ENCODE results near the gene CCDC85B.

CCDC85B gene

GRCh38 chr11:65864706-65865471 lies 25.6 kb upstream of the CCDC85B start:
- no peak overlapping the region for H3K27ac ChIP-seq (ENCODE audit: low read depth, low read length)
- H3K4me3 ChIP-seq (ENCODE audit: low read length) = no peak overlapping the region
- H3K9ac ChIP-seq (ENCODE audit: low read depth, low read length) = no peak overlapping the region
- no peaks in the 10 kb centered on the region for H3K27me3 ChIP-seq (ENCODE audit: insufficient read depth, low read length)
- H3K4me1 ChIP-seq (ENCODE audit: insufficient read depth, low read length) = peaks cover 7% of the 10 kb centered on the region
- WGBS = 90% methylated on average over 18 of the region's 18 CpGs
- H3K36me3 ChIP-seq (ENCODE audit: insufficient read depth, low read length) = peaks cover 52% of the 10 kb centered on the region
- H3K9me3 ChIP-seq (ENCODE audit: insufficient read depth, low read depth, low read length) = no peaks in the 10 kb centered on the region

GRCh38 chr11:65865550-65866172 lies 24.8 kb upstream of the CCDC85B start:
- H3K36me3 ChIP-seq (ENCODE audit: insufficient read depth, low read length) = peaks cover 52% of the 10 kb centered on the region
- H3K9ac ChIP-seq (ENCODE audit: low read depth, low read length) = no peak overlapping the region
- H3K27me3 ChIP-seq (ENCODE audit: insufficient read depth, low read length) = no peaks in the 10 kb centered on the region
- 94% methylated on average over 9 of the region's 9 CpGs for WGBS
- no peak overlapping the region for H3K27ac ChIP-seq (ENCODE audit: low read depth, low read length)
- no peak overlapping the region for H3K4me3 ChIP-seq (ENCODE audit: low read length)
- no peaks in the 10 kb centered on the region for H3K9me3 ChIP-seq (ENCODE audit: insufficient read depth, low read depth, low read length)
- peaks cover 7% of the 10 kb centered on the region for H3K4me1 ChIP-seq (ENCODE audit: insufficient read depth, low read length)

- no peak overlapping the region for H3K4me3 ChIP-seq (ENCODE audit: low read length)
- 93% methylated on average over 21 of the region's 21 CpGs for WGBS
- H3K36me3 ChIP-seq (ENCODE audit: insufficient read depth, low read length) = peaks cover 52% of the 10 kb centered on the region
- H3K9me3 ChIP-seq (ENCODE audit: insufficient read depth, low read depth, low read length) = no peaks in the 10 kb centered on the region
- H3K27ac ChIP-seq (ENCODE audit: low read depth, low read length) = no peak overlapping the region
- H3K9ac ChIP-seq (ENCODE audit: low read depth, low read length) = no peak overlapping the region
- 0 out of 2 replicates have a peak, but pooled peaks cover 4% of the 10 kb centered on the region for H3K27me3 ChIP-seq (ENCODE audit: insufficient read depth, low read length)
- peaks cover 2% of the 10 kb centered on the region for H3K4me1 ChIP-seq (ENCODE audit: insufficient read depth, low read length)
Observed at GRCh38 chr11:65866509-65867283, 23.8 kb upstream of the CCDC85B start.

GRCh38 chr11:65867284-65868071 lies 23.0 kb upstream of the CCDC85B start:
- 50% methylated on average over 29 of the region's 29 CpGs for WGBS
- H3K4me3 ChIP-seq (ENCODE audit: low read length) = peak overlapping the region; percentile 58
- H3K27ac ChIP-seq (ENCODE audit: low read depth, low read length) = no peak overlapping the region
- no peaks in the 10 kb centered on the region for H3K9me3 ChIP-seq (ENCODE audit: insufficient read depth, low read depth, low read length)
- no peak overlapping the region for H3K9ac ChIP-seq (ENCODE audit: low read depth, low read length)
- H3K36me3 ChIP-seq (ENCODE audit: insufficient read depth, low read length) = peaks cover 45% of the 10 kb centered on the region
- H3K27me3 ChIP-seq (ENCODE audit: insufficient read depth, low read length) = peaks cover 10% of the 10 kb centered on the region
- no peaks in the 10 kb centered on the region for H3K4me1 ChIP-seq (ENCODE audit: insufficient read depth, low read length)

GRCh38 chr11:65868076-65868667 lies 22.3 kb upstream of the CCDC85B start:
- Histone ChIP-seq H3K9ac (ENCODE audit: low read depth, low read length) (no peak overlapping the region), H3K27ac (ENCODE audit: low read depth, low read length) (no peak overlapping the region), H3K27me3 (ENCODE audit: insufficient read depth, low read length) (peaks cover 13% of the 10 kb centered on the region), H3K9me3 (ENCODE audit: insufficient read depth, low read depth, low read length) (no peaks in the 10 kb centered on the region), H3K4me1 (ENCODE audit: insufficient read depth, low read length) (no peaks in the 10 kb centered on the region; the same call in 1 of the 2 replicates), H3K36me3 (ENCODE audit: insufficient read depth, low read length) (peaks cover 38% of the 10 kb centered on the region), H3K4me3 (ENCODE audit: low read length) (peak overlapping the region; percentile 58)
- WGBS = 84% methylated on average over 18 of the region's 19 CpGs

GRCh38 chr11:65868907-65869306 lies 21.6 kb upstream of the CCDC85B start:
- WGBS = 88% methylated on average over 3 of the region's 3 CpGs
- Histone ChIP-seq H3K27me3 (ENCODE audit: insufficient read depth, low read length) (peaks cover 15% of the 10 kb centered on the region), H3K4me1 (ENCODE audit: insufficient read depth, low read length) (no peaks in the 10 kb centered on the region; the same call in 1 of the 2 replicates), H3K36me3 (ENCODE audit: insufficient read depth, low read length) (peaks cover 30% of the 10 kb centered on the region), H3K9ac (ENCODE audit: low read depth, low read length) (no peak overlapping the region), H3K27ac (ENCODE audit: low read depth, low read length) (no peak overlapping the region; the same call in 1 of the 2 replicates), H3K4me3 (ENCODE audit: low read length) (no peak overlapping the region), H3K9me3 (ENCODE audit: insufficient read depth, low read depth, low read length) (no peaks in the 10 kb centered on the region)

- WGBS = 93% methylated on average over 24 of the region's 24 CpGs
- Histone ChIP-seq H3K27ac (ENCODE audit: low read depth, low read length) (no peak overlapping the region), H3K27me3 (ENCODE audit: insufficient read depth, low read length) (peaks cover 15% of the 10 kb centered on the region), H3K9ac (ENCODE audit: low read depth, low read length) (no peak overlapping the region), H3K9me3 (ENCODE audit: insufficient read depth, low read depth, low read length) (no peaks in the 10 kb centered on the region), H3K4me1 (ENCODE audit: insufficient read depth, low read length) (no peaks in the 10 kb centered on the region; the same call in 1 of the 2 replicates), H3K4me3 (ENCODE audit: low read length) (no peak overlapping the region), H3K36me3 (ENCODE audit: insufficient read depth, low read length) (peaks cover 22% of the 10 kb centered on the region)
Observed at GRCh38 chr11:65869643-65870306, 20.7 kb upstream of the CCDC85B start.

- Histone ChIP-seq H3K4me3 (ENCODE audit: low read length) (no peak overlapping the region), H3K9ac (ENCODE audit: low read depth, low read length) (no peak overlapping the region), H3K4me1 (ENCODE audit: insufficient read depth, low read length) (no peaks in the 10 kb centered on the region; the same call in 1 of the 2 replicates), H3K9me3 (ENCODE audit: insufficient read depth, low read depth, low read length) (no peaks in the 10 kb centered on the region), H3K27me3 (ENCODE audit: insufficient read depth, low read length) (peaks cover 15% of the 10 kb centered on the region), H3K27ac (ENCODE audit: low read depth, low read length) (no peak overlapping the region), H3K36me3 (ENCODE audit: insufficient read depth, low read length) (peaks cover 17% of the 10 kb centered on the region)
- WGBS = 96% methylated on average over 11 of the region's 11 CpGs
Observed at GRCh38 chr11:65870307-65870658, 20.2 kb upstream of the CCDC85B start.

- H3K4me3 ChIP-seq (ENCODE audit: low read length) = no peak overlapping the region
- no peaks in the 10 kb centered on the region for H3K9me3 ChIP-seq (ENCODE audit: insufficient read depth, low read depth, low read length)
- WGBS = 85% methylated on average over 24 of the region's 24 CpGs
- H3K27ac ChIP-seq (ENCODE audit: low read depth, low read length) = no peak overlapping the region
- H3K27me3 ChIP-seq (ENCODE audit: insufficient read depth, low read length) = peaks cover 15% of the 10 kb centered on the region
- no peak overlapping the region for H3K9ac ChIP-seq (ENCODE audit: low read depth, low read length)
- H3K4me1 ChIP-seq (ENCODE audit: insufficient read depth, low read length) = no peaks in the 10 kb centered on the region; the same call in 1 of the 2 replicates
- peaks cover 10% of the 10 kb centered on the region for H3K36me3 ChIP-seq (ENCODE audit: insufficient read depth, low read length)
Observed at GRCh38 chr11:65870706-65871681, 19.5 kb upstream of the CCDC85B start.
